ENCODE measurements around the gene SH3PXD2A.

Gene SH3PXD2A

GRCh38 chr10:103558911-103559310 lies 296.5 kb downstream of the SH3PXD2A start:
- no peak for DNase-seq

- no peak for DNase-seq
Measured at GRCh38 chr10:103557455-103557854, 297.9 kb downstream of the SH3PXD2A start.

- no peak for DNase-seq
Measured at GRCh38 chr10:103556383-103557007, 298.9 kb downstream of the SH3PXD2A start.

GRCh38 chr10:103555712-103556111 lies 299.7 kb downstream of the SH3PXD2A start:
- DNase-seq, result no peak

GRCh38 chr10:103555325-103555649 lies 300.1 kb downstream of the SH3PXD2A start:
- no peak for DNase-seq

GRCh38 chr10:103554488-103555324 lies 300.7 kb downstream of the SH3PXD2A start:
- peak; percentile 54 for DNase-seq

GRCh38 chr10:103553743-103554487 lies 301.5 kb downstream of the SH3PXD2A start:
- DNase-seq, result no peak

- DNase-seq, result no peak
Measured at GRCh38 chr10:103552856-103553742, 302.3 kb downstream of the SH3PXD2A start.

GRCh38 chr10:103551619-103552602 lies 303.5 kb downstream of the SH3PXD2A start:
- DNase-seq, result no peak

GRCh38 chr10:103550229-103550628 lies 305.1 kb downstream of the SH3PXD2A start:
- DNase-seq, result no peak

GRCh38 chr10:103549349-103549685 lies 306.1 kb downstream of the SH3PXD2A start:
- DNase-seq, result no peak

GRCh38 chr10:103548581-103549348 lies 306.6 kb downstream of the SH3PXD2A start:
- DNase-seq, result no peak

- no peak for DNase-seq
Measured at GRCh38 chr10:103548006-103548405, 307.4 kb downstream of the SH3PXD2A start.

- DNase-seq, result no peak
Measured at GRCh38 chr10:103547391-103547946, 307.9 kb downstream of the SH3PXD2A start.

- DNase-seq, result no peak
Measured at GRCh38 chr10:103546401-103546800, 309.0 kb downstream of the SH3PXD2A start.

GRCh38 chr10:103545771-103546281 lies 309.6 kb downstream of the SH3PXD2A start:
- no peak for DNase-seq

- DNase-seq, result no peak
Measured at GRCh38 chr10:103545366-103545765, 310.0 kb downstream of the SH3PXD2A start.

- DNase-seq, result no peak
Measured at GRCh38 chr10:103544657-103545310, 310.6 kb downstream of the SH3PXD2A start.
